Gastroesophageal sphincter (tissue), 3 donors: ENCODE results near the gene BRIX1.

Source experiments
- POLR2AphosphoS5 ChIP-seq: sonication (generic); formaldehyde crosslinking; IDR thresholded peaks from one replicate; pipeline ENCODE4 v1.6.1; 2017; ENCODE audit warnings: antibody characterized with exemption
- TF ChIP-seq, protein P1 (sequence below), 4 experiments: fragments of 200-600 bp in 2 of 4; fragments of 450-650 bp in 2 of 4; sonication (generic) in 1 of 4; IDR thresholded peaks; one replicate each; pipeline ENCODE4 v1.5.1; 2017 to 2019; ENCODE audit warnings: antibody characterized with exemption in 4 of 4, mild to moderate bottlenecking in 2 of 4, moderate library complexity in 2 of 4

DNA sequence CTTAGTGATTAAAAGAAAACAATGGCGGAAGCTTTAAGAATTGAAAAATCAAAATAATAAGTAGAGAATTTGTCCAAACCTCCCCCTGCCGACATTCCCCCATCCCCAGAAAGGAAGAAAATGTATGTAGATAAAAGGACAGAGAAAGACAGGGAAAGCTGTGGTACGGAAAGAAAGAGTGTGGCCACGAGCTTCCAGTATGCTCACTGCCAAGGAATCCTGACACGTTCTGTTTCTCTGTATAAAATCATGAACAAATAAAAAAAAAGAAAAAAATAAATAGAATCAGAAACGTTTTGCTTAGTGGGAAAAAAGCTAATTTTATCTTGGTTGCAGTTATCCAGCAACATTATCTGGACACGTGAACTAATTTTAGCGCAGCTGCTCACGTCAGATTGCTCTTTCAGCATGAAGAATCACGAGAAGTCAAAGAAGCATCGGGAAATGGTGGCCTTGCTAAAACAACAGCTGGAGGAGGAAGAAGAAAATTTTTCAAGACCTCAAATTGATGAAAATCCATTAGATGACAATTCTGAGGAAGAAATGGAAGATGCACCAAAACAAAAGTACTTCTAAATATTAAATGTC lies 29.0 kb downstream of the BRIX1 start:
- TF ChIP-seq, protein P1, sequence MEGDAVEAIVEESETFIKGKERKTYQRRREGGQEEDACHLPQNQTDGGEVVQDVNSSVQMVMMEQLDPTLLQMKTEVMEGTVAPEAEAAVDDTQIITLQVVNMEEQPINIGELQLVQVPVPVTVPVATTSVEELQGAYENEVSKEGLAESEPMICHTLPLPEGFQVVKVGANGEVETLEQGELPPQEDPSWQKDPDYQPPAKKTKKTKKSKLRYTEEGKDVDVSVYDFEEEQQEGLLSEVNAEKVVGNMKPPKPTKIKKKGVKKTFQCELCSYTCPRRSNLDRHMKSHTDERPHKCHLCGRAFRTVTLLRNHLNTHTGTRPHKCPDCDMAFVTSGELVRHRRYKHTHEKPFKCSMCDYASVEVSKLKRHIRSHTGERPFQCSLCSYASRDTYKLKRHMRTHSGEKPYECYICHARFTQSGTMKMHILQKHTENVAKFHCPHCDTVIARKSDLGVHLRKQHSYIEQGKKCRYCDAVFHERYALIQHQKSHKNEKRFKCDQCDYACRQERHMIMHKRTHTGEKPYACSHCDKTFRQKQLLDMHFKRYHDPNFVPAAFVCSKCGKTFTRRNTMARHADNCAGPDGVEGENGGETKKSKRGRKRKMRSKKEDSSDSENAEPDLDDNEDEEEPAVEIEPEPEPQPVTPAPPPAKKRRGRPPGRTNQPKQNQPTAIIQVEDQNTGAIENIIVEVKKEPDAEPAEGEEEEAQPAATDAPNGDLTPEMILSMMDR (IDR thresholded peaks at IDR 0.05): no peak
- TF ChIP-seq POLR2AphosphoS5: no peak
